Activated CD8-positive, alpha-beta T cell treated with anti-CD3 and anti-CD28 coated beads for 36 hours (primary cell): Measurements from ENCODE around the gene RERGL. TPM values are rescaled to one million over a fixed set of nuclear protein-coding genes. Genes with fewer than 3 reads are reported as not detected.

ENCODE experiments used
- ATAC-seq: fragments of 200-7000 bp; cut with Tn5 transposase; one replicate; pipeline ENCODE4 v1.10.0; 2021; ENCODE audit warnings: mild to moderate bottlenecking, moderate library complexity
- CTCF ChIA-PET: fragments of 350-600 bp; sonication (Branson Sonifier 250); formaldehyde crosslinking; loops from one replicate; lab custom pipeline; 2021; ENCODE audit warnings: antibody characterized with exemption; lab: Charles Lee
- POLR2A ChIA-PET: fragments of 350-600 bp; sonication (Branson Sonifier 250); formaldehyde crosslinking; loops from one replicate; lab custom pipeline; 2021; ENCODE audit warnings: antibody characterized with exemption; lab: Charles Lee
- DNase-seq: peaks from one replicate; pipeline ENCODE4 v3.0.0-alpha.2; 2020
- H3K27ac Mint-ChIP-seq: one replicate; pipeline ENCODE4 v1.8.0; 2021; ENCODE audit warnings: mild to moderate bottlenecking, mixed read lengths
- H3K27me3 Mint-ChIP-seq: one replicate; pipeline ENCODE4 v1.8.0; 2021; ENCODE audit warnings: mixed read lengths
- H3K36me3 Mint-ChIP-seq: one replicate; pipeline ENCODE4 v1.8.0; 2021; ENCODE audit warnings: low read depth, mixed read lengths
- H3K4me1 Mint-ChIP-seq: one replicate; pipeline ENCODE4 v1.8.0; 2021; ENCODE audit warnings: low read depth, mixed read lengths
- H3K4me3 Mint-ChIP-seq: one replicate; pipeline ENCODE4 v1.8.0; 2021; ENCODE audit warnings: mild to moderate bottlenecking, moderate library complexity, mixed read lengths
- H3K9me3 Mint-ChIP-seq: one replicate; pipeline ENCODE4 v1.8.0; 2021; ENCODE audit warnings: mixed read lengths
- intact Hi-C: fragments of 100-400 bp; cut with micrococcal nuclease; formaldehyde crosslinking; loops from one replicate; pipeline ENCODE4 v1.10.0; 2022
- total RNA-seq, 2 experiments: library from RNA; stranded (reverse); gene quantifications; one replicate each; pipeline ENCODE4 v1.2.3, GENCODE V29; 2021
- TF ChIP-seq, protein P1 (sequence below): fragments of 200-600 bp; IDR thresholded peaks from one replicate; pipeline ENCODE4 v1.8.0; 2022; ENCODE audit warnings: antibody characterized with exemption, mild to moderate bottlenecking

The RERGL gene
- total RNA-seq, 2 experiments from 2014 or later = not detected

DNA sequence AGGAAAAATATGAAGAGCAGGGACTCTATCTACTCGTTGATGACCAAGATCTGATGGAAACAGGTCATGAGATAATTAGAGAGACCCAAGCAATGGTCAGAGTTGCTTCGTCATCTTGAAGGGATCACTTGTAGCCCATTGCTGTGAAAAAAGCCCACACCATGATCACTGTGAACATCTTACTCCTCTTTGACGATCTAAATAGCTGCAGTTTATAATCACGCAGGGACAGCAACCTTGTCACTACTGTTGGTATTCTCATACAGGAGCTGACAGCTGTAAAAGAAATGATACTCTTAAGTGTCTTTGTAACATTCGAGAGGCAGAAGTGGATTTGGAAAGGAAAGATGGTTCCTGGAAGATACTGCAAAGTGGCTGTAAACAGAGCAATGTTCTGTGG lies 33.7 kb upstream of the RERGL start:
- TF ChIP-seq, protein P1, sequence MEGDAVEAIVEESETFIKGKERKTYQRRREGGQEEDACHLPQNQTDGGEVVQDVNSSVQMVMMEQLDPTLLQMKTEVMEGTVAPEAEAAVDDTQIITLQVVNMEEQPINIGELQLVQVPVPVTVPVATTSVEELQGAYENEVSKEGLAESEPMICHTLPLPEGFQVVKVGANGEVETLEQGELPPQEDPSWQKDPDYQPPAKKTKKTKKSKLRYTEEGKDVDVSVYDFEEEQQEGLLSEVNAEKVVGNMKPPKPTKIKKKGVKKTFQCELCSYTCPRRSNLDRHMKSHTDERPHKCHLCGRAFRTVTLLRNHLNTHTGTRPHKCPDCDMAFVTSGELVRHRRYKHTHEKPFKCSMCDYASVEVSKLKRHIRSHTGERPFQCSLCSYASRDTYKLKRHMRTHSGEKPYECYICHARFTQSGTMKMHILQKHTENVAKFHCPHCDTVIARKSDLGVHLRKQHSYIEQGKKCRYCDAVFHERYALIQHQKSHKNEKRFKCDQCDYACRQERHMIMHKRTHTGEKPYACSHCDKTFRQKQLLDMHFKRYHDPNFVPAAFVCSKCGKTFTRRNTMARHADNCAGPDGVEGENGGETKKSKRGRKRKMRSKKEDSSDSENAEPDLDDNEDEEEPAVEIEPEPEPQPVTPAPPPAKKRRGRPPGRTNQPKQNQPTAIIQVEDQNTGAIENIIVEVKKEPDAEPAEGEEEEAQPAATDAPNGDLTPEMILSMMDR = no peak
- POLR2A ChIA-PET = no interaction called here
- no peak for ATAC-seq
- H3K27ac Mint-ChIP-seq = no peak overlapping the region
- H3K9me3 Mint-ChIP-seq = peaks cover 8% of the 10 kb centered on the region
- H3K4me3 Mint-ChIP-seq = no peak overlapping the region
- DNase-seq = no peak
- no peaks in the 10 kb centered on the region for H3K4me1 Mint-ChIP-seq
- H3K27me3 Mint-ChIP-seq = no peaks in the 10 kb centered on the region
- CTCF ChIA-PET = no interaction called here
- intact Hi-C loops = no loop called here
- H3K36me3 Mint-ChIP-seq = no peaks in the 10 kb centered on the region

GRCh38 chr12:18120899-18121298 lies 30.9 kb upstream of the RERGL start:
- DNase-seq (no peak), ATAC-seq (no peak)
- Mint-ChIP-seq H3K27me3 (no peaks in the 10 kb centered on the region), H3K4me3 (no peak overlapping the region), H3K4me1 (no peaks in the 10 kb centered on the region), H3K36me3 (no peaks in the 10 kb centered on the region), H3K27ac (no peak overlapping the region), H3K9me3 (peaks cover 5% of the 10 kb centered on the region)
- POLR2A ChIA-PET = no interaction called here
- intact Hi-C loops = no loop called here
- TF ChIP-seq, protein P1 = no peak
- CTCF ChIA-PET = no interaction called here

- H3K4me1 Mint-ChIP-seq = no peaks in the 10 kb centered on the region
- no peak overlapping the region for H3K4me3 Mint-ChIP-seq
- no peaks in the 10 kb centered on the region for H3K27me3 Mint-ChIP-seq
- ATAC-seq (no peak), DNase-seq (no peak)
- TF ChIP-seq, protein P1 = no peak
- no peak overlapping the region for H3K27ac Mint-ChIP-seq
- H3K9me3 Mint-ChIP-seq = no peaks in the 10 kb centered on the region
- H3K36me3 Mint-ChIP-seq = no peaks in the 10 kb centered on the region
- CTCF ChIA-PET = no interaction called here
- POLR2A ChIA-PET = no interaction called here
- intact Hi-C loops = no loop called here
Observed at GRCh38 chr12:18108611-18109010, 18.6 kb upstream of the RERGL start.

DNA sequence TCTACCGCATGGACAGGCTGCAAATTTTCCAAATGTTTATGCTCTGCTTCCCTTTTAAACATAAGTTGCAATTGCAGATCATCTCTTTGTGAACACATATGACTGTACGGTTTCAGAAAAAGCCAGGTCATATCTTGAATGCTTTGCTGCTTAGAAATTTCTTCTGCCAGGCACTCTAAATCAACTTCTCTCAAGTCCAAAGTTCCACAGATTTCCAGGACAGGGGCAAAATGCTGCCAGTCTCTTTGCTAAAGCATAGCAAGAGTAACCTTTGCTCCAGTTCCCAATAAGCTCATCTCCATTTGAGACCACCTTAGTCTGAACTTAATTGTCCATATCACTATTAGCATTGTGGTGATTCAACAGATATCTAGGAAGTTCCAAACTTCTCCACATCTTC lies 13.6 kb upstream of the RERGL start:
- TF ChIP-seq, protein P1 = no peak
- CTCF ChIA-PET = no interaction called here
- Mint-ChIP-seq H3K27me3 (no peaks in the 10 kb centered on the region), H3K4me3 (no peak overlapping the region), H3K36me3 (no peaks in the 10 kb centered on the region), H3K9me3 (no peaks in the 10 kb centered on the region), H3K27ac (no peak overlapping the region), H3K4me1 (no peaks in the 10 kb centered on the region)
- POLR2A ChIA-PET = no interaction called here
- ATAC-seq (no peak), DNase-seq (no peak)
- intact Hi-C loops = no loop called here

GRCh38 chr12:18101043-18101442 lies 11.1 kb upstream of the RERGL start:
- no peak for DNase-seq
- no peaks in the 10 kb centered on the region for H3K27me3 Mint-ChIP-seq
- intact Hi-C loops = no loop called here
- H3K4me1 Mint-ChIP-seq = no peaks in the 10 kb centered on the region
- H3K4me3 Mint-ChIP-seq = no peak overlapping the region
- CTCF ChIA-PET = no interaction called here
- ATAC-seq = no peak
- H3K27ac Mint-ChIP-seq = no peak overlapping the region
- POLR2A ChIA-PET = no interaction called here
- no peaks in the 10 kb centered on the region for H3K9me3 Mint-ChIP-seq
- TF ChIP-seq, protein P1 = no peak
- H3K36me3 Mint-ChIP-seq = no peaks in the 10 kb centered on the region
